HepG2 (cell line): Measurements from ENCODE around the gene GRIK1. TPM values are rescaled to one million over a fixed set of nuclear protein-coding genes. Genes with fewer than 3 reads are reported as not detected.

Experiments used
- ATAC-seq: fragments of 200-7000 bp; cut with Tn5 transposase; 3 replicates; pipeline ENCODE4 v1.9.1; 2020; ENCODE audit warnings: mild to moderate bottlenecking, moderate library complexity
- BruUV-seq: library from RNA; stranded (reverse); fragments of 400-500 nt; replicated peaks from 2 replicates; lab custom pipeline; 2021; lab: Mats Ljungman, UMichigan
- CTCF ChIA-PET: fragments of 300-600 bp; formaldehyde crosslinking; extraction: SDS; loops from one replicate; lab custom pipeline; 2021; ENCODE audit warnings: low total read pairs, inconsistent platforms, low intra/inter-chr PET ratio; lab: Yijun Ruan, JAX
- POLR2A ChIA-PET: fragments of 350-600 bp; sonication (Branson Sonifier 250); formaldehyde crosslinking; loops from one replicate; lab custom pipeline; 2020; ENCODE audit warnings: antibody characterized with exemption, inconsistent platforms; lab: Yijun Ruan, JAX
- DNase-seq: peaks from one replicate; pipeline ENCODE4 v3.0.0-alpha.2; 2015; ENCODE audit warnings: low spot score
- FAIRE-seq: peaks from 3 replicates; lab custom pipeline; 2011; peaks lifted over from hg19 to GRCh38; lab: Jason Lieb, UNC
- H2AFZ ChIP-seq: one replicate; pipeline ENCODE4 v1.6.1; 2011; ENCODE audit warnings: low read length, inconsistent platforms
- H3K27ac ChIP-seq: fragments of 300-600 bp; 3 replicates; pipeline ENCODE4 v1.8.0; 2011; ENCODE audit warnings: mixed run types, mild to moderate bottlenecking, mixed read lengths, low read length, inconsistent platforms; ENCODE audit not compliant: insufficient read depth; ENCODE audit errors: extremely low read length
- H3K27me3 ChIP-seq, 2 experiments: fragments of 200-600 bp in 1 of 2; 2 replicates in 1 of 2; 3 replicates in 1 of 2; pipeline versions ENCODE4 v1.6.0 to v1.8.0; 2011; ENCODE audit warnings: low read length in 2 of 2, mild to moderate bottlenecking in 2 of 2, moderate library complexity in 2 of 2, inconsistent platforms in 1 of 2; ENCODE audit not compliant: insufficient read depth in 2 of 2, control insufficient read depth in 1 of 2
- H3K36me3 ChIP-seq, 2 experiments: fragments of 200-600 bp in 1 of 2; replicated peaks in 1 of 2; 2 replicates in 1 of 2; 3 replicates in 1 of 2; pipeline versions ENCODE4 v1.5.1 to v1.8.0; 2011; ENCODE audit warnings: low read length in 2 of 2, inconsistent platforms in 1 of 2; ENCODE audit not compliant: insufficient read depth in 2 of 2, control insufficient read depth in 1 of 2
- H3K4me1 ChIP-seq: 2 replicates; pipeline ENCODE4 v1.5.1; 2012; ENCODE audit warnings: low read length, inconsistent platforms; ENCODE audit not compliant: insufficient read depth
- H3K4me2 ChIP-seq: 2 replicates; pipeline ENCODE4 v1.6.0; 2011; ENCODE audit warnings: low read depth, low read length, inconsistent platforms
- H3K4me3 ChIP-seq, 3 experiments: fragments of 200-600 bp in 1 of 3; sonication (generic), shearing (Covaris generic) in 1 of 3; replicated peaks in 1 of 3; 2 replicates each; pipeline ENCODE4 v1.5.1; 2011 to 2016; ENCODE audit warnings: low read length in 3 of 3, inconsistent platforms in 2 of 3, low read depth in 2 of 3, mild to moderate bottlenecking in 2 of 3, control low read depth in 1 of 3, mixed read lengths in 1 of 3; ENCODE audit not compliant: insufficient read depth in 1 of 3
- H3K79me2 ChIP-seq: one replicate; pipeline ENCODE4 v1.6.1; 2011; ENCODE audit warnings: low read length, inconsistent platforms; ENCODE audit not compliant: insufficient read depth
- H3K9ac ChIP-seq: 2 replicates; pipeline ENCODE4 v1.6.0; 2011; ENCODE audit warnings: mild to moderate bottlenecking, low read depth, low read length, inconsistent platforms; ENCODE audit not compliant: insufficient read depth
- H3K9me3 ChIP-seq: 2 replicates; pipeline ENCODE4 v1.5.1; 2012; ENCODE audit warnings: mild to moderate bottlenecking, low read length
- H4K20me1 ChIP-seq: 2 replicates; pipeline ENCODE4 v1.6.0; 2011; ENCODE audit warnings: inconsistent platforms, mild to moderate bottlenecking, low read length, moderate library complexity; ENCODE audit not compliant: insufficient read depth
- FOXP4 ChIP-seq: sonication (generic); formaldehyde crosslinking; IDR thresholded peaks from 2 replicates; pipeline ENCODE4 v1.4.0; 2020; ENCODE audit warnings: missing genetic modification reagents
- HNRNPH1 ChIP-seq: fragments of 200-400 bp; formaldehyde crosslinking; optimal IDR thresholded peaks from 2 replicates; pipeline ENCODE3; 2017; ENCODE audit warnings: mild to moderate bottlenecking, low read depth, low read length
- NR2F1 ChIP-seq, 2 experiments: fragments of 450-650 bp in 1 of 2; formaldehyde crosslinking in 1 of 2; IDR thresholded peaks; 2 replicates each; pipeline versions ENCODE4 v1.5.0 to v1.6.1; 2016 to 2020; ENCODE audit warnings: mild to moderate bottlenecking in 1 of 2, missing compliant biosample characterization in 1 of 2, missing genetic modification reagents in 1 of 2, moderate library complexity in 1 of 2
- PHB2 ChIP-seq: fragments of 450-650 bp; IDR thresholded peaks from 2 replicates; pipeline ENCODE4 v1.6.1; 2018; ENCODE audit not compliant: partially characterized antibody
- SPEN ChIP-seq: sonication (generic); formaldehyde crosslinking; IDR thresholded peaks from 2 replicates; pipeline ENCODE4 v1.5.1; 2020; ENCODE audit warnings: low read depth, mild to moderate bottlenecking, missing genetic modification reagents
- SSRP1 ChIP-seq: IDR thresholded peaks from 2 replicates; pipeline ENCODE4 v1.6.1; 2016; ENCODE audit warnings: control low read depth
- ZFP90 ChIP-seq: sonication (generic); formaldehyde crosslinking; IDR thresholded peaks from 2 replicates; pipeline ENCODE4 v1.8.0; 2022; ENCODE audit warnings: missing genetic modification reagents, mild to moderate bottlenecking, inconsistent platforms, borderline replicate concordance
- ZNF569 ChIP-seq: sonication (generic); formaldehyde crosslinking; IDR thresholded peaks from 2 replicates; pipeline ENCODE4 v1.5.0; 2020; ENCODE audit warnings: mild to moderate bottlenecking, missing genetic modification reagents, moderate library complexity, borderline replicate concordance
- ZNF75D ChIP-seq: sonication (generic); formaldehyde crosslinking; IDR thresholded peaks from 2 replicates; pipeline ENCODE4 v1.8.1; 2023; ENCODE audit warnings: missing genetic modification reagents, mild to moderate bottlenecking, borderline replicate concordance
- WGBS: methylation state at CpG from one replicate; pipeline ENCODE4 v1.1.6; 2017; ENCODE audit warnings: low lambda C conversion rate; 5-methylcytosine and 5-hydroxymethylcytosine counted together
- in situ Hi-C: cut with HindIII; loops from 2 replicates; pipeline ENCODE4 v1.10.0; 2017; ENCODE audit warnings: low pct_unique_long_range_greater_than_20kb; ENCODE audit not compliant: extremely low pct_ligation_motif_present
- intact Hi-C: fragments of 100-400 bp; cut with micrococcal nuclease; formaldehyde crosslinking; loops from one replicate; pipeline ENCODE4 v1.10.0; 2022; ENCODE audit not compliant: unreplicated experiment
- polyA plus RNA-seq, 8 experiments: library from polyadenylated mRNA; depleted of rRNA in 3 of 8; stranded (reverse) in 7 of 8; unstranded in 1 of 8; fragments of >200 nt; fragmentation: Illumina TruSeq in 4 of 8; extraction: Trizol in 4 of 8; gene quantifications; 2 replicates each; pipeline versions ENCODE4 v1.2.1 to v1.2.3, GENCODE V29; 2011 to 2016; ENCODE audit warnings: low read depth in 4 of 8, missing spikeins in 1 of 8, mixed read lengths in 1 of 8; ENCODE audit not compliant: insufficient read depth in 1 of 8
- total RNA-seq, 5 experiments: library from RNA; depleted of rRNA; stranded (reverse); fragments of >200 nt; fragmentation: Illumina TruSeq; extraction: Trizol; gene quantifications; 2 replicates each; pipeline ENCODE4 v1.2.3, GENCODE V29; 2016; ENCODE audit warnings: low read depth in 1 of 5
- TF ChIP-seq, protein P1 (sequence below): sonication (generic); formaldehyde crosslinking; IDR thresholded peaks from 2 replicates; pipeline ENCODE4 v1.4.0; 2020; ENCODE audit warnings: missing genetic modification reagents; ENCODE audit errors: not compliant biosample characterization
- TF ChIP-seq, protein P2 (sequence below): sonication (generic); formaldehyde crosslinking; IDR thresholded peaks from 2 replicates; pipeline ENCODE4 v1.5.0; 2020; ENCODE audit warnings: mild to moderate bottlenecking, missing genetic modification reagents, moderate library complexity

The GRIK1 gene
- total and polyA plus RNA-seq, 2 of the 13 experiments (the other 11 are each of a cell fraction or from before 2014, with no cell fraction given): not detected

GRCh38 chr21:29642551-29643245 lies 297.1 kb downstream of the GRIK1 start:
- WGBS: 58% methylated on average over 4 of the region's 10 CpGs
- H3K9me3 ChIP-seq: no peaks in the 10 kb centered on the region
- H3K79me2 ChIP-seq: no peaks in the 10 kb centered on the region
- no TSS peak for BruUV-seq
- intact Hi-C loops: no loop called here
- in situ Hi-C loops: no loop called here
- H4K20me1 ChIP-seq: no peaks in the 10 kb centered on the region
- no peak overlapping the region for H3K4me2 ChIP-seq
- H3K4me1 ChIP-seq: no peaks in the 10 kb centered on the region
- no peaks in the 10 kb centered on the region for H3K27me3 ChIP-seq
- no peaks in the 10 kb centered on the region for H3K36me3 ChIP-seq
- DNase-seq (no peak), ATAC-seq (no peak), FAIRE-seq (no peak)
- H2AFZ ChIP-seq: no peak overlapping the region
- H3K9ac ChIP-seq: no peak overlapping the region
- TF ChIP-seq ZFP90 (CRISPR knock-in tag): no peak
- no peak for TF ChIP-seq PHB2
- TF ChIP-seq, protein P1, sequence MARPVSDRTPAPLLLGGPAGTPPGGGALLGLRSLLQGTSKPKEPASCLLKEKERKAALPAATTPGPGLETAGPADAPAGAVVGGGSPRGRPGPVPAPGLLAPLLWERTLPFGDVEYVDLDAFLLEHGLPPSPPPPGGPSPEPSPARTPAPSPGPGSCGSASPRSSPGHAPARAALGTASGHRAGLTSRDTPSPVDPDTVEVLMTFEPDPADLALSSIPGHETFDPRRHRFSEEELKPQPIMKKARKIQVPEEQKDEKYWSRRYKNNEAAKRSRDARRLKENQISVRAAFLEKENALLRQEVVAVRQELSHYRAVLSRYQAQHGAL: no peak
- TF ChIP-seq, protein P2, sequence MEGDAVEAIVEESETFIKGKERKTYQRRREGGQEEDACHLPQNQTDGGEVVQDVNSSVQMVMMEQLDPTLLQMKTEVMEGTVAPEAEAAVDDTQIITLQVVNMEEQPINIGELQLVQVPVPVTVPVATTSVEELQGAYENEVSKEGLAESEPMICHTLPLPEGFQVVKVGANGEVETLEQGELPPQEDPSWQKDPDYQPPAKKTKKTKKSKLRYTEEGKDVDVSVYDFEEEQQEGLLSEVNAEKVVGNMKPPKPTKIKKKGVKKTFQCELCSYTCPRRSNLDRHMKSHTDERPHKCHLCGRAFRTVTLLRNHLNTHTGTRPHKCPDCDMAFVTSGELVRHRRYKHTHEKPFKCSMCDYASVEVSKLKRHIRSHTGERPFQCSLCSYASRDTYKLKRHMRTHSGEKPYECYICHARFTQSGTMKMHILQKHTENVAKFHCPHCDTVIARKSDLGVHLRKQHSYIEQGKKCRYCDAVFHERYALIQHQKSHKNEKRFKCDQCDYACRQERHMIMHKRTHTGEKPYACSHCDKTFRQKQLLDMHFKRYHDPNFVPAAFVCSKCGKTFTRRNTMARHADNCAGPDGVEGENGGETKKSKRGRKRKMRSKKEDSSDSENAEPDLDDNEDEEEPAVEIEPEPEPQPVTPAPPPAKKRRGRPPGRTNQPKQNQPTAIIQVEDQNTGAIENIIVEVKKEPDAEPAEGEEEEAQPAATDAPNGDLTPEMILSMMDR: no peak
- TF ChIP-seq SPEN: no peak
- no peak for TF ChIP-seq ZNF569 (CRISPR knock-in tag)
- TF ChIP-seq SSRP1 (CRISPR knock-in tag): no peak
- no peak for TF ChIP-seq NR2F1 (CRISPR knock-in tag; IDR thresholded peaks at IDR 0.05)
- TF ChIP-seq FOXP4 (CRISPR knock-in tag): no peak
- no peak for TF ChIP-seq ZNF75D
- TF ChIP-seq HNRNPH1: no peak
- no peak overlapping the region for H3K4me3 ChIP-seq
- ChIA-PET POLR2A (no interaction called here), CTCF (no interaction called here)
- H3K27ac ChIP-seq: no peak overlapping the region
